Progenitor cell of endocrine pancreas (in vitro differentiated cells): ENCODE measurements around the gene MPP3. TPM values are rescaled to one million over a fixed set of nuclear protein-coding genes. Genes with fewer than 3 reads are reported as not detected.

ENCODE experiments used
- DNase-seq: peaks from one replicate; pipeline ENCODE4 v3.0.0; 2021; ENCODE audit warnings: low spot score; ENCODE audit not compliant: unreplicated experiment
- H3K27ac Mint-ChIP-seq: 2 replicates; pipeline ENCODE4 v1.8.0; 2021; ENCODE audit warnings: mild to moderate bottlenecking, moderate library complexity, mixed read lengths
- H3K27me3 Mint-ChIP-seq: 2 replicates; pipeline ENCODE4 v1.8.0; 2021; ENCODE audit warnings: mixed read lengths
- H3K36me3 Mint-ChIP-seq: 2 replicates; pipeline ENCODE4 v1.8.0; 2022; ENCODE audit warnings: mixed read lengths; ENCODE audit not compliant: insufficient read depth
- H3K4me1 Mint-ChIP-seq: 2 replicates; pipeline ENCODE4 v1.8.0; 2021; ENCODE audit warnings: low read depth, mixed read lengths
- H3K4me3 Mint-ChIP-seq: 2 replicates; pipeline ENCODE4 v1.8.0; 2021; ENCODE audit warnings: low read depth, mild to moderate bottlenecking, moderate library complexity, mixed read lengths
- H3K9me3 Mint-ChIP-seq: 2 replicates; pipeline ENCODE4 v1.8.0; 2021; ENCODE audit warnings: low read depth, mixed read lengths
- CTCF ChIP-seq: fragments of 200-600 bp; sonication (generic); IDR thresholded peaks from one replicate; pipeline ENCODE4 v1.5.0; 2021; ENCODE audit warnings: antibody characterized with exemption, mild to moderate bottlenecking; ENCODE audit not compliant: unreplicated experiment
- total RNA-seq: library from RNA; stranded (reverse); gene quantifications from 2 replicates; pipeline ENCODE4 v1.2.1, GENCODE V29; 2021

The MPP3 gene
- total RNA-seq, 1 donor from 2014 or later, result 12.6 TPM

DNA sequence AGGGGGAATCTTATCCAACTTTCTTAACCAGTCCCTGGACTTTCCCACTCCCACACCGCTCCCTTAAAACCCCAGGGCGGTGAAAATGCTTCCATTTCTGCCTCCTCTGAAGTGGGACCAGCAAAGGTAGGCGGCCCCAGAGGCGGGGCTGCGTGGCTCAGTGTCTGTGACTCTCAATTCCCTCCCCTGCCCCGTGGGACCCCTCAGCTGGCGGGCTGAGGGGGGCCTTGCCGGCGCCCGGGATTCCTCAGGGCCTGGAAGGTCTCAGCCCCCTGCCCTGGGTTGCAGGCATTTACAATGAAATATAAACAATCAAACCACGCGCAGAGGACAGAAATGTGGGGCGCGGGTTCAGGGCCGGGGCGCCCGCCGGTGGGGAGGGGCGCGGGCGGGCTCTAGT, 78.0 kb downstream of the MPP3 start:
- peaks cover 60% of the 10 kb centered on the region for H3K27me3 Mint-ChIP-seq

GRCh38 chr17:43753493-43754129, 79.3 kb downstream of the MPP3 start:
- Mint-ChIP-seq H3K27ac (no peak overlapping the region), H3K4me3 (no peak overlapping the region), H3K27me3 (peaks cover 66% of the 10 kb centered on the region), H3K4me1 (peaks cover 3% of the 10 kb centered on the region), H3K9me3 (no peaks in the 10 kb centered on the region), H3K36me3 (no peaks in the 10 kb centered on the region)
- DNase-seq, result no peak
- no peak for TF ChIP-seq CTCF

More for the DNA sequence above, 78.0 kb downstream of the MPP3 start:
- DNase-seq, result no peak
- Mint-ChIP-seq H3K4me1 (peaks cover 7% of the 10 kb centered on the region), H3K9me3 (no peaks in the 10 kb centered on the region), H3K4me3 (no peak overlapping the region), H3K27ac (no peak overlapping the region), H3K36me3 (no peaks in the 10 kb centered on the region)
- TF ChIP-seq CTCF, result no peak

Other genes starting within 250 kb of the MPP3 start
- gene MEOX1, start 171.2 kb downstream of the MPP3 start, total RNA-seq, result 1.1 and 1.2 TPM in 2 replicates
- 0.42 and 0.43 TPM in 2 replicates for gene SOST, start 74.4 kb downstream of the MPP3 start, total RNA-seq
- 58.0 and 58.3 TPM in 2 replicates for gene DUSP3, start 54.2 kb downstream of the MPP3 start, total RNA-seq
- gene CFAP97D1, start 52.7 kb downstream of the MPP3 start, total RNA-seq, result 0.07 TPM in 1 of 2 replicates, not detected in the other
- gene CD300LG, start 14.0 kb upstream of the MPP3 start, total RNA-seq, result not detected in 2 replicates
- 5.4 and 6.4 TPM in 2 replicates for gene MPP2, start 74.4 kb upstream of the MPP3 start, total RNA-seq
- 0.78 TPM in 1 of 2 replicates, not detected in the other for gene PPY, start 109.3 kb upstream of the MPP3 start, total RNA-seq
- gene PYY, start 120.8 kb upstream of the MPP3 start, total RNA-seq, result 0.84 and 1.1 TPM in 2 replicates
- 0.69 and 0.89 TPM in 2 replicates for gene NAGS, start 171.5 kb upstream of the MPP3 start, total RNA-seq
- gene TMEM101, start 181.8 kb upstream of the MPP3 start, total RNA-seq, result 27.5 and 28.9 TPM in 2 replicates
- 54.1 and 55.4 TPM in 2 replicates for gene LSM12, start 233.5 kb upstream of the MPP3 start, total RNA-seq
- 57.3 and 58.7 TPM in 2 replicates for gene G6PC3, start 237.6 kb upstream of the MPP3 start, total RNA-seq